ENCODE data around the gene EDRF1. TPM values are rescaled to one million over a fixed set of nuclear protein-coding genes. Genes with fewer than 3 reads are reported as not detected.

The EDRF1 gene
- total and polyA plus RNA-seq, 2 of the 13 experiments (the other 11 are each of a cell fraction or from before 2014, with no cell fraction given) = 16.9 to 26.7 TPM

GRCh38 chr10:125795637-125796190 is 76.2 kb downstream of the EDRF1 start (continued):
- TF ChIP-seq PREB (CRISPR knock-in tag; IDR thresholded peaks at IDR 0.05) = no peak
- no peak for TF ChIP-seq ZFP36L2 (CRISPR knock-in tag; IDR thresholded peaks at IDR 0.05)
- TF ChIP-seq ZEB1 (IDR thresholded peaks at IDR 0.05; ENCODE audit: insufficient replicate concordance, low read depth) = no peak
- TF ChIP-seq MXD1 (CRISPR knock-in tag; IDR thresholded peaks at IDR 0.05) = no peak
- TF ChIP-seq SKIL (CRISPR knock-in tag; IDR thresholded peaks at IDR 0.05; ENCODE audit: borderline replicate concordance) = no peak

- WGBS (ENCODE audit: low lambda C conversion rate) = 92% methylated on average over 6 of the region's 8 CpGs
- POLR2A ChIA-PET = interaction anchor here (1.2 kb wide), 1 partner anchor 11 kb away, joined by 4 read pairs; no protein-coding TSS in a partner anchor
Measured at GRCh38 chr10:125797424-125797823, 77.9 kb downstream of the EDRF1 start.

More at GRCh38 chr10:125797424-125797823, 77.9 kb downstream of the EDRF1 start:
- Histone ChIP-seq H3K4me1 (ENCODE audit: insufficient read depth, low read length) (peaks cover 54% of the 10 kb centered on the region), H3K9me3 (ENCODE audit: low read length) (no peaks in the 10 kb centered on the region), H3K36me3 (replicated peaks in 1 of 2; ENCODE audit: control insufficient read depth in 1 of 2, insufficient read depth in 2 of 2, low read length in 2 of 2) (peaks cover 0 to 8% of the 10 kb centered on the region in 2 experiments; a peak in 2 of 5 replicates), H3K79me2 (ENCODE audit: insufficient read depth, low read length) (no peaks in the 10 kb centered on the region), H2AFZ (ENCODE audit: low read length) (no peak overlapping the region), H3K4me3 (replicated peaks in 1 of 3; ENCODE audit: insufficient read depth in 1 of 3, low read depth in 2 of 3, low read length in 3 of 3) (no peak overlapping the region), H3K27ac (ENCODE audit: extremely low read length, insufficient read depth, low read length) (peak overlapping the region; percentile 57), H3K27me3 (ENCODE audit: control insufficient read depth in 1 of 2, insufficient read depth in 2 of 2, low read length in 2 of 2) (no peaks in the 10 kb centered on the region), H3K4me2 (ENCODE audit: low read depth, low read length) (peak overlapping the region; percentile 12; the same call in 1 of the 2 replicates), H3K9ac (ENCODE audit: insufficient read depth, low read depth, low read length) (no peak overlapping the region), H4K20me1 (ENCODE audit: insufficient read depth, low read length) (no peaks in the 10 kb centered on the region)
- in situ Hi-C loops (cut with HindIII; ENCODE audit: extremely low pct_ligation_motif_present, low pct_unique_long_range_greater_than_20kb) (no loop called here), intact Hi-C loops (cut with micrococcal nuclease; ENCODE audit: unreplicated experiment) (no loop called here)
- BruUV-seq (replicated peaks) = no TSS peak
- CTCF ChIA-PET (ENCODE audit: low intra/inter-chr PET ratio, low total read pairs) = no interaction called here
- FAIRE-seq (no peak), ATAC-seq (no peak), DNase-seq (ENCODE audit: low spot score) (no peak)
- TF ChIP-seq BRD4 (CRISPR knock-in tag; IDR thresholded peaks at IDR 0.05) (no peak), ZNF775 (CRISPR knock-in tag; IDR thresholded peaks at IDR 0.05; ENCODE audit: borderline replicate concordance) (no peak), ZNF782 (CRISPR knock-in tag; IDR thresholded peaks at IDR 0.05; ENCODE audit: borderline replicate concordance) (no peak), TBP (CRISPR knock-in tag; IDR thresholded peaks at IDR 0.05) (no peak)

All from HepG2 (cell line).